ENCODE measurements around the gene ANO7. TPM values are rescaled to one million over a fixed set of nuclear protein-coding genes. Genes with fewer than 3 reads are reported as not detected.

Gene ANO7
- total RNA-seq, 1 experiment from 2014 or later, result 0.84 TPM

DNA sequence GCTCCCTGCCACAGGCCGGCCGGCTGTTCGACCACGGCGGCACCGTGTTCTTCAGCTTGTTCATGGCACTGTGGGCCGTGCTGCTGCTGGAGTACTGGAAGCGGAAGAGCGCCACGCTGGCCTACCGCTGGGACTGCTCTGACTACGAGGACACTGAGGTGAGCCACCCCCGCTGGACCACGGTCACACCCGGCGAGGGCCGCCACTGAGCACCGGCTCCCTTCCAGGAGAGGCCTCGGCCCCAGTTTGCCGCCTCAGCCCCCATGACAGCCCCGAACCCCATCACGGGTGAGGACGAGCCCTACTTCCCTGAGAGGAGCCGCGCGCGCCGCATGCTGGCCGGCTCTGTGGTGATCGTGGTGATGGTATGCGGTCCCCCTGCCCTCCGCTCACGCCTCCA, 20.8 kb downstream of the ANO7 start:
- RAD21 ChIA-PET (ENCODE audit: low non-redundant PET in 1 of 2, low total read pairs in 2 of 2, uncharacterized antibody in 2 of 2, unreplicated experiment in 2 of 2), result no interaction called here
- no peak overlapping the region for H3K4me2 ChIP-seq (ENCODE audit: low read length)
- intact Hi-C loops (cut with micrococcal nuclease), result no loop called here
- no peak overlapping the region for H3K9ac ChIP-seq (ENCODE audit: low read length)
- no peaks in the 10 kb centered on the region for H3K36me3 ChIP-seq (ENCODE audit: control insufficient read depth in 1 of 2, insufficient read depth in 2 of 2, low read length in 2 of 2)
- CTCF ChIA-PET, result no interaction called here
- no peak overlapping the region for H2AFZ ChIP-seq (ENCODE audit: low read depth, low read length, poor library complexity, severe bottlenecking)
- no peak for ATAC-seq
- DNase-seq (ENCODE audit: low read depth, low spot score), result no peak
- H4K20me1 ChIP-seq (ENCODE audit: insufficient read depth), result no peaks in the 10 kb centered on the region
- no TSS peak for BruUV-seq (replicated peaks)
- no peaks in the 10 kb centered on the region for H3K27me3 ChIP-seq (ENCODE audit: insufficient read depth, low read length)
- H3K9me3 ChIP-seq (ENCODE audit: control insufficient read depth in 1 of 2, insufficient read depth in 1 of 2, low read depth in 1 of 2, low read length in 2 of 2), result no peaks in the 10 kb centered on the region
- no peaks in the 10 kb centered on the region for H3K79me2 ChIP-seq (ENCODE audit: insufficient read depth, low read length)
- H3K9me2 ChIP-seq (ENCODE audit: insufficient read depth), result no peaks in the 10 kb centered on the region
- H3K4me3 ChIP-seq (replicated peaks in 1 of 2; ENCODE audit: low read depth in 1 of 2, low read length in 2 of 2), result no peak overlapping the region
- TF ChIP-seq, protein P1, sequence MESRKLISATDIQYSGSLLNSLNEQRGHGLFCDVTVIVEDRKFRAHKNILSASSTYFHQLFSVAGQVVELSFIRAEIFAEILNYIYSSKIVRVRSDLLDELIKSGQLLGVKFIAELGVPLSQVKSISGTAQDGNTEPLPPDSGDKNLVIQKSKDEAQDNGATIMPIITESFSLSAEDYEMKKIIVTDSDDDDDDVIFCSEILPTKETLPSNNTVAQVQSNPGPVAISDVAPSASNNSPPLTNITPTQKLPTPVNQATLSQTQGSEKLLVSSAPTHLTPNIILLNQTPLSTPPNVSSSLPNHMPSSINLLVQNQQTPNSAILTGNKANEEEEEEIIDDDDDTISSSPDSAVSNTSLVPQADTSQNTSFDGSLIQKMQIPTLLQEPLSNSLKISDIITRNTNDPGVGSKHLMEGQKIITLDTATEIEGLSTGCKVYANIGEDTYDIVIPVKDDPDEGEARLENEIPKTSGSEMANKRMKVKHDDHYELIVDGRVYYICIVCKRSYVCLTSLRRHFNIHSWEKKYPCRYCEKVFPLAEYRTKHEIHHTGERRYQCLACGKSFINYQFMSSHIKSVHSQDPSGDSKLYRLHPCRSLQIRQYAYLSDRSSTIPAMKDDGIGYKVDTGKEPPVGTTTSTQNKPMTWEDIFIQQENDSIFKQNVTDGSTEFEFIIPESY (IDR thresholded peaks at IDR 0.05; ENCODE audit: extremely low read depth, insufficient replicate concordance, low read length), result no peak
- TF ChIP-seq EZH2 (IDR thresholded peaks at IDR 0.05), result no peak
- no peak for TF ChIP-seq YY1 (IDR thresholded peaks at IDR 0.05; ENCODE audit: extremely low read depth, insufficient replicate concordance, low read depth, low read length)
- no peak for TF ChIP-seq SRF (IDR thresholded peaks at IDR 0.05; ENCODE audit: low read depth)
- TF ChIP-seq, protein P2, sequence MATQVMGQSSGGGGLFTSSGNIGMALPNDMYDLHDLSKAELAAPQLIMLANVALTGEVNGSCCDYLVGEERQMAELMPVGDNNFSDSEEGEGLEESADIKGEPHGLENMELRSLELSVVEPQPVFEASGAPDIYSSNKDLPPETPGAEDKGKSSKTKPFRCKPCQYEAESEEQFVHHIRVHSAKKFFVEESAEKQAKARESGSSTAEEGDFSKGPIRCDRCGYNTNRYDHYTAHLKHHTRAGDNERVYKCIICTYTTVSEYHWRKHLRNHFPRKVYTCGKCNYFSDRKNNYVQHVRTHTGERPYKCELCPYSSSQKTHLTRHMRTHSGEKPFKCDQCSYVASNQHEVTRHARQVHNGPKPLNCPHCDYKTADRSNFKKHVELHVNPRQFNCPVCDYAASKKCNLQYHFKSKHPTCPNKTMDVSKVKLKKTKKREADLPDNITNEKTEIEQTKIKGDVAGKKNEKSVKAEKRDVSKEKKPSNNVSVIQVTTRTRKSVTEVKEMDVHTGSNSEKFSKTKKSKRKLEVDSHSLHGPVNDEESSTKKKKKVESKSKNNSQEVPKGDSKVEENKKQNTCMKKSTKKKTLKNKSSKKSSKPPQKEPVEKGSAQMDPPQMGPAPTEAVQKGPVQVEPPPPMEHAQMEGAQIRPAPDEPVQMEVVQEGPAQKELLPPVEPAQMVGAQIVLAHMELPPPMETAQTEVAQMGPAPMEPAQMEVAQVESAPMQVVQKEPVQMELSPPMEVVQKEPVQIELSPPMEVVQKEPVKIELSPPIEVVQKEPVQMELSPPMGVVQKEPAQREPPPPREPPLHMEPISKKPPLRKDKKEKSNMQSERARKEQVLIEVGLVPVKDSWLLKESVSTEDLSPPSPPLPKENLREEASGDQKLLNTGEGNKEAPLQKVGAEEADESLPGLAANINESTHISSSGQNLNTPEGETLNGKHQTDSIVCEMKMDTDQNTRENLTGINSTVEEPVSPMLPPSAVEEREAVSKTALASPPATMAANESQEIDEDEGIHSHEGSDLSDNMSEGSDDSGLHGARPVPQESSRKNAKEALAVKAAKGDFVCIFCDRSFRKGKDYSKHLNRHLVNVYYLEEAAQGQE (IDR thresholded peaks at IDR 0.05; ENCODE audit: low read depth), result no peak
- TF ChIP-seq RAD21 (IDR thresholded peaks at IDR 0.05; ENCODE audit: low read depth), result no peak
- TF ChIP-seq ZNF274 (IDR thresholded peaks at IDR 0.05; ENCODE audit: low read depth, low read length), result no peak
- no peak for TF ChIP-seq TCF7L2 (IDR thresholded peaks at IDR 0.05; ENCODE audit: borderline replicate concordance, extremely low read depth, insufficient read depth, insufficient read length)
- no peak for TF ChIP-seq JUND (IDR thresholded peaks at IDR 0.05)
- TF ChIP-seq, protein P3, sequence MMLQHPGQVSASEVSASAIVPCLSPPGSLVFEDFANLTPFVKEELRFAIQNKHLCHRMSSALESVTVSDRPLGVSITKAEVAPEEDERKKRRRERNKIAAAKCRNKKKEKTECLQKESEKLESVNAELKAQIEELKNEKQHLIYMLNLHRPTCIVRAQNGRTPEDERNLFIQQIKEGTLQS (IDR thresholded peaks at IDR 0.05), result no peak
- TF ChIP-seq EGR1 (IDR thresholded peaks at IDR 0.05; ENCODE audit: low read depth), result no peak
- TF ChIP-seq, protein P4, sequence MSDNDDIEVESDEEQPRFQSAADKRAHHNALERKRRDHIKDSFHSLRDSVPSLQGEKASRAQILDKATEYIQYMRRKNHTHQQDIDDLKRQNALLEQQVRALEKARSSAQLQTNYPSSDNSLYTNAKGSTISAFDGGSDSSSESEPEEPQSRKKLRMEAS (IDR thresholded peaks at IDR 0.05), result no peak
- no peak for TF ChIP-seq POLR2AphosphoS5 (IDR thresholded peaks at IDR 0.05; ENCODE audit: low read depth, low read length)
- TF ChIP-seq EZH2phosphoT487 (IDR thresholded peaks at IDR 0.05; ENCODE audit: borderline replicate concordance), result no peak
- no peak for TF ChIP-seq SIN3A (IDR thresholded peaks at IDR 0.05; ENCODE audit: low read depth)
- no peak for TF ChIP-seq FOSL1 (IDR thresholded peaks at IDR 0.05; ENCODE audit: low read depth)
- no peaks in the 10 kb centered on the region for H3K4me1 ChIP-seq (ENCODE audit: control insufficient read depth in 1 of 2, insufficient read depth in 2 of 2, low read length in 2 of 2)
- POLR2A ChIA-PET, result no interaction called here
- no peak overlapping the region for H3K27ac ChIP-seq (ENCODE audit: low read depth, low read length)
